HG02798 (cell line): Measurements from ENCODE around the gene PCDH18.
"Not testable (repeated sequence)": the region's sequence is repeated elsewhere in the genome, so short reads cannot be mapped to it uniquely, and the experiment has no call there.

Experiments
- ATAC-seq: cut with Tn5 transposase; IDR thresholded peaks from one replicate; pipeline ENCODE4 v1.9.1; 2021; ENCODE audit warnings: mild to moderate bottlenecking; ENCODE audit not compliant: unreplicated experiment, poor library complexity

PCDH18 gene

GRCh38 chr4:137531986-137532868, at the start of gene PCDH18:
Gene PCDH18, minus strand, starts transcription at chr4:137532494. Its CDS starts 406 bp downstream, at chr4:137532088.
- ATAC-seq: peak; percentile 83

GRCh38 chr4:137576446-137576845, 44.2 kb upstream of the PCDH18 start:
- no peak for ATAC-seq

GRCh38 chr4:137572647-137573046, 40.4 kb upstream of the PCDH18 start:
- ATAC-seq: peak; percentile 23

GRCh38 chr4:137572163-137572562, 39.9 kb upstream of the PCDH18 start:
- peak; percentile 60 for ATAC-seq

- ATAC-seq: no peak
These were observed 27.5 kb upstream of the PCDH18 start for GRCh38 chr4:137559801-137560200.

- ATAC-seq: no peak
These were observed 26.7 kb upstream of the PCDH18 start for GRCh38 chr4:137558951-137559350.

- ATAC-seq: no peak
These were observed 13.2 kb upstream of the PCDH18 start for GRCh38 chr4:137545461-137545861.

GRCh38 chr4:137543648-137544047, 11.4 kb upstream of the PCDH18 start:
- ATAC-seq: no peak

GRCh38 chr4:137543198-137543597, 10.9 kb upstream of the PCDH18 start:
- no peak for ATAC-seq

- no peak for ATAC-seq
These were observed 9.8 kb upstream of the PCDH18 start for GRCh38 chr4:137541876-137542646.

GRCh38 chr4:137541181-137541580, 8.9 kb upstream of the PCDH18 start:
- no peak for ATAC-seq

- no peak for ATAC-seq
These were observed 8.1 kb upstream of the PCDH18 start for GRCh38 chr4:137540356-137540755.

GRCh38 chr4:137538526-137538925, 6.2 kb upstream of the PCDH18 start:
- no peak for ATAC-seq

- not testable (repeated sequence) for ATAC-seq
These were observed 5.5 kb upstream of the PCDH18 start for GRCh38 chr4:137537807-137538206.

- no peak for ATAC-seq
These were observed 4.7 kb upstream of the PCDH18 start for GRCh38 chr4:137536789-137537561.

GRCh38 chr4:137535718-137536117, 3.4 kb upstream of the PCDH18 start:
- ATAC-seq: no peak

- no peak for ATAC-seq
These were observed 2.2 kb upstream of the PCDH18 start for GRCh38 chr4:137534516-137534915.

- no peak for ATAC-seq
These were observed 1.6 kb upstream of the PCDH18 start for GRCh38 chr4:137533855-137534254.

GRCh38 chr4:137532869-137533236, 559 bp upstream of the PCDH18 start:
- peak; percentile 32 for ATAC-seq

- no peak for ATAC-seq
These were observed 917 bp downstream of the PCDH18 start for GRCh38 chr4:137531168-137531985.
